ENCODE data around the gene SELENON. TPM values are rescaled to one million over a fixed set of nuclear protein-coding genes. Genes with fewer than 3 reads are reported as not detected.

Gene SELENON
- total and polyA plus RNA-seq, 2 of the 13 experiments (the other 11 are each of a cell fraction or from before 2014, with no cell fraction given): 3.8 to 8.0 TPM

DNA sequence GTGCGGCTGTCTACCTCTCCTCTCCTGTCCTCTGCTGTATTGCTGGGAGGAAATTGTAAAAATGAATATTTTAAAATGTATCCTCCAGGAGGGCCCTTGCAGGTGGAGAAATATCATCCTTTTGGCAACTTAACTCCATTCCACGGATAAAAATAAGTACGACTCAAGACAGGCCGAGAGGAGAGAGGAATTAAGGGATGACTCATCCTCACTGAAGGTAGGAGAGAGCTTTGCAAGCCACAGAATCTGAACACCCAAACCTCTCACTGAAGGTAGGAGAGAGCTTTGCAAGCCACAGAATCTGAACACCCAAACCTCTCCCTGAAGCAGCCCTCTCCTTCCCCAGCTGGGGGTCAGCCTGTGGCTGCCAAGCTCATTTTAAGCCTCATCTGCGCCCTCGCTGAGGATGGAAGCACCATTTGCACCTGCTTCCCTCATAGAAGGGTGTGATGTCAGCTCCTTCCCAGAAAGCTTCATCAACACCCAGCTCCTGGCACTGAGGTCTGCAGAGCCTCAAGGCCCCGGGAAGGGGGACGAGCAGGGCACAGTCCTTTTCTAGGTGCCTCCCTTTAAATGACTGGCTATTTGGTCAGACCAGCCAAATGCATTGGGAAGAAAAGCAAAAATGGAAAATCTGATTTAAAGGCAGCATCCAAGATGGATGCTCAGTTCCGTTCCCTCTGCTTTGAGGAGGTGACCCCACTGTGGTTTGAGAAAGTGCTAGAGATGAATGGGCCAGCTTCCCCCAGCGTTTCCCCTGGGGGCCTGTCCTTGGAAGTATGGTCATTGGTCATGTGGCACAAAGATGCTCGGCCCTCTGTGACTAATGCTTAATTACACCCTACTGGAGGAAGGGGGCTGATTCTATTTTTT lies 12.9 kb upstream of the SELENON start:
- peaks cover 0 to 35% of the 10 kb centered on the region in 2 experiments; a peak in 3 of 5 replicates for H3K27me3 ChIP-seq (ENCODE audit: control insufficient read depth in 1 of 2, insufficient read depth in 2 of 2, low read length in 2 of 2)
- TF ChIP-seq ZNF850 (CRISPR knock-in tag; conservative IDR thresholded peaks at IDR 0.05) (no peak), KMT2B (CRISPR knock-in tag; IDR thresholded peaks at IDR 0.05) (no peak), ZNF607 (CRISPR knock-in tag; IDR thresholded peaks at IDR 0.05; ENCODE audit: borderline replicate concordance) (no peak)
- no peak overlapping the region for H3K9ac ChIP-seq (ENCODE audit: insufficient read depth, low read depth, low read length)
- BruUV-seq (replicated peaks): no TSS peak
- in situ Hi-C loops (cut with HindIII; ENCODE audit: extremely low pct_ligation_motif_present, low pct_unique_long_range_greater_than_20kb): no loop called here
- H3K4me3 ChIP-seq (replicated peaks in 1 of 3; ENCODE audit: insufficient read depth in 1 of 3, low read depth in 2 of 3, low read length in 3 of 3): no peak overlapping the region
- DNase-seq (ENCODE audit: low spot score) (no peak), ATAC-seq (no peak), FAIRE-seq (no peak)
- no peaks in the 10 kb centered on the region for H3K79me2 ChIP-seq (ENCODE audit: insufficient read depth, low read length)
- 24% methylated on average over 9 of the region's 11 CpGs for WGBS (ENCODE audit: low lambda C conversion rate)
- no peaks in the 10 kb centered on the region for H3K9me3 ChIP-seq (ENCODE audit: low read length)
- H4K20me1 ChIP-seq (ENCODE audit: insufficient read depth, low read length): no peaks in the 10 kb centered on the region
- no peaks in the 10 kb centered on the region for H3K36me3 ChIP-seq (replicated peaks in 1 of 2; ENCODE audit: control insufficient read depth in 1 of 2, insufficient read depth in 2 of 2, low read length in 2 of 2)
- no peak overlapping the region for H3K27ac ChIP-seq (ENCODE audit: extremely low read length, insufficient read depth, low read length)
- CTCF ChIA-PET (ENCODE audit: low intra/inter-chr PET ratio, low total read pairs): no interaction called here
- peaks cover 21% of the 10 kb centered on the region; the same call in 1 of the 2 replicates for H3K4me1 ChIP-seq (ENCODE audit: insufficient read depth, low read length)
- no peak overlapping the region for H3K4me2 ChIP-seq (ENCODE audit: low read depth, low read length)
- POLR2A ChIA-PET: no interaction called here
- no peak overlapping the region for H2AFZ ChIP-seq (ENCODE audit: low read length)
- intact Hi-C loops (cut with micrococcal nuclease; ENCODE audit: unreplicated experiment): no loop called here

DNA sequence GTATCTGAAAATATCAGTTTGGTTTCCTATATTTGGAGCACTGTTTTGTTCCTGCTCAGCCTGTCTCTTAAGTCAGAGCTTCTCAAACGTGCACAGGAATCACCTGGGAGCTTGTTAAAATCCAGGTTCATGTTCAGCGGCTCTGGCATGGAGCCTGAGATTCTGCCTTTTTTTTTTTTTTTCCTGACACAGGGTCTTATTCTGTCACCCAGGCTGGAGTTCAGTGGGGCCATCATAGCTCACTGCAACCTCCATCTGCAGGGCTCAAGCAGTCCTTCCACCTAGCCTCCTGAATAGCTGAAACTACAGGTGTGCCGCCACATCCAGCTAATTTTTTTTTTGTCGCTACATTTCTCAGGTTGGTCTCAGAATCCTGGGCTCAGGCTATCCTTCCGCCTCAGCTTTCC lies 12.2 kb upstream of the SELENON start:
- no TSS peak for BruUV-seq (replicated peaks)
- Histone ChIP-seq H3K9me3 (ENCODE audit: low read length) (no peaks in the 10 kb centered on the region), H3K27me3 (ENCODE audit: control insufficient read depth in 1 of 2, insufficient read depth in 2 of 2, low read length in 2 of 2) (peaks cover 0 to 28% of the 10 kb centered on the region in 2 experiments; a peak in 2 of 5 replicates), H4K20me1 (ENCODE audit: insufficient read depth, low read length) (no peaks in the 10 kb centered on the region), H3K36me3 (replicated peaks in 1 of 2; ENCODE audit: control insufficient read depth in 1 of 2, insufficient read depth in 2 of 2, low read length in 2 of 2) (no peaks in the 10 kb centered on the region), H3K4me3 (replicated peaks in 1 of 3; ENCODE audit: insufficient read depth in 1 of 3, low read depth in 2 of 3, low read length in 3 of 3) (no peak overlapping the region), H2AFZ (ENCODE audit: low read length) (no peak overlapping the region), H3K4me1 (ENCODE audit: insufficient read depth, low read length) (peaks cover 21% of the 10 kb centered on the region; the same call in 1 of the 2 replicates), H3K27ac (ENCODE audit: extremely low read length, insufficient read depth, low read length) (no peak overlapping the region), H3K79me2 (ENCODE audit: insufficient read depth, low read length) (no peaks in the 10 kb centered on the region), H3K9ac (ENCODE audit: insufficient read depth, low read depth, low read length) (no peak overlapping the region), H3K4me2 (ENCODE audit: low read depth, low read length) (no peak overlapping the region)
- ChIA-PET POLR2A (no interaction called here), CTCF (ENCODE audit: low intra/inter-chr PET ratio, low total read pairs) (no interaction called here)
- ATAC-seq (no peak), DNase-seq (ENCODE audit: low spot score) (no peak), FAIRE-seq (no peak)
- in situ Hi-C loops (cut with HindIII; ENCODE audit: extremely low pct_ligation_motif_present, low pct_unique_long_range_greater_than_20kb) (no loop called here), intact Hi-C loops (cut with micrococcal nuclease; ENCODE audit: unreplicated experiment) (no loop called here)
- WGBS (ENCODE audit: low lambda C conversion rate): 66% methylated on average over 5 of the region's 5 CpGs
- TF ChIP-seq, protein P1, sequence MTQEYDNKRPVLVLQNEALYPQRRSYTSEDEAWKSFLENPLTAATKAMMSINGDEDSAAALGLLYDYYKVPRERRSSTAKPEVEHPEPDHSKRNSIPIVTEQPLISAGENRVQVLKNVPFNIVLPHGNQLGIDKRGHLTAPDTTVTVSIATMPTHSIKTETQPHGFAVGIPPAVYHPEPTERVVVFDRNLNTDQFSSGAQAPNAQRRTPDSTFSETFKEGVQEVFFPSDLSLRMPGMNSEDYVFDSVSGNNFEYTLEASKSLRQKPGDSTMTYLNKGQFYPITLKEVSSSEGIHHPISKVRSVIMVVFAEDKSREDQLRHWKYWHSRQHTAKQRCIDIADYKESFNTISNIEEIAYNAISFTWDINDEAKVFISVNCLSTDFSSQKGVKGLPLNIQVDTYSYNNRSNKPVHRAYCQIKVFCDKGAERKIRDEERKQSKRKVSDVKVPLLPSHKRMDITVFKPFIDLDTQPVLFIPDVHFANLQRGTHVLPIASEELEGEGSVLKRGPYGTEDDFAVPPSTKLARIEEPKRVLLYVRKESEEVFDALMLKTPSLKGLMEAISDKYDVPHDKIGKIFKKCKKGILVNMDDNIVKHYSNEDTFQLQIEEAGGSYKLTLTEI (CRISPR knock-in tag; conservative IDR thresholded peaks at IDR 0.05): no peak
- no peak for TF ChIP-seq MBD4 (IDR thresholded peaks at IDR 0.05; ENCODE audit: borderline replicate concordance, low read length)
- TF ChIP-seq ZNF260 (CRISPR knock-in tag; IDR thresholded peaks at IDR 0.05; ENCODE audit: borderline replicate concordance, low read depth): no peak
- TF ChIP-seq CCDC6 (CRISPR knock-in tag; IDR thresholded peaks at IDR 0.05): no peak
- no peak for TF ChIP-seq SP140L (CRISPR knock-in tag; IDR thresholded peaks at IDR 0.05; ENCODE audit: borderline replicate concordance)
- TF ChIP-seq, protein P2, sequence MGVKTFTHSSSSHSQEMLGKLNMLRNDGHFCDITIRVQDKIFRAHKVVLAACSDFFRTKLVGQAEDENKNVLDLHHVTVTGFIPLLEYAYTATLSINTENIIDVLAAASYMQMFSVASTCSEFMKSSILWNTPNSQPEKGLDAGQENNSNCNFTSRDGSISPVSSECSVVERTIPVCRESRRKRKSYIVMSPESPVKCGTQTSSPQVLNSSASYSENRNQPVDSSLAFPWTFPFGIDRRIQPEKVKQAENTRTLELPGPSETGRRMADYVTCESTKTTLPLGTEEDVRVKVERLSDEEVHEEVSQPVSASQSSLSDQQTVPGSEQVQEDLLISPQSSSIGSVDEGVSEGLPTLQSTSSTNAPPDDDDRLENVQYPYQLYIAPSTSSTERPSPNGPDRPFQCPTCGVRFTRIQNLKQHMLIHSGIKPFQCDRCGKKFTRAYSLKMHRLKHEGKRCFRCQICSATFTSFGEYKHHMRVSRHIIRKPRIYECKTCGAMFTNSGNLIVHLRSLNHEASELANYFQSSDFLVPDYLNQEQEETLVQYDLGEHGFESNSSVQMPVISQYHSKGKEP (CRISPR knock-in tag; IDR thresholded peaks at IDR 0.05): no peak
- TF ChIP-seq TBX2 (CRISPR knock-in tag; IDR thresholded peaks at IDR 0.05; ENCODE audit: borderline replicate concordance): no peak
